Activated CD4-positive, CD25-positive, alpha-beta regulatory T cell treated with anti-CD3 and anti-CD28 coated beads, Interleukin-2, amount 50 U/mL, for 16 hours (primary cell): ENCODE measurements around the gene CACNB3.

ENCODE experiments used
- DNase-seq: peaks from one replicate; pipeline ENCODE4 v3.0.0-alpha.2; 2020; ENCODE audit warnings: low read depth, low spot score

Gene CACNB3

GRCh38 chr12:48788854-48789775, 29.2 kb upstream of the CACNB3 start, which contains the start of gene ADCY6:
TSS of gene ADCY6 (minus strand) at chr12:48789089. CDS start at chr12:48783434, 5,655 bp downstream.
- no peak for DNase-seq

- no peak for DNase-seq
Observed at GRCh38 chr12:48789858-48790326, 28.4 kb upstream of the CACNB3 start.

- no peak for DNase-seq
Observed at GRCh38 chr12:48793696-48794095, 24.6 kb upstream of the CACNB3 start.

- no peak for DNase-seq
Observed at GRCh38 chr12:48794870-48795269, 23.4 kb upstream of the CACNB3 start.

- peak; percentile 24 for DNase-seq
Observed at GRCh38 chr12:48795550-48796455, 22.5 kb upstream of the CACNB3 start.

- no peak for DNase-seq
Observed at GRCh38 chr12:48796976-48797375, 21.3 kb upstream of the CACNB3 start.

GRCh38 chr12:48800457-48800856, 17.8 kb upstream of the CACNB3 start:
- no peak for DNase-seq

GRCh38 chr12:48800971-48801370, 17.3 kb upstream of the CACNB3 start:
- no peak for DNase-seq

- no peak for DNase-seq
Observed at GRCh38 chr12:48803675-48804074, 14.6 kb upstream of the CACNB3 start.

- DNase-seq, result no peak
Observed at GRCh38 chr12:48807981-48808380, 10.3 kb upstream of the CACNB3 start.

- no peak for DNase-seq
Observed at GRCh38 chr12:48810903-48811431, 7.3 kb upstream of the CACNB3 start.

- DNase-seq, result no peak
Observed at GRCh38 chr12:48811437-48812090, 6.7 kb upstream of the CACNB3 start.

GRCh38 chr12:48812389-48812788, 5.9 kb upstream of the CACNB3 start:
- no peak for DNase-seq

GRCh38 chr12:48813465-48814261, 4.6 kb upstream of the CACNB3 start:
- DNase-seq, result no peak

- DNase-seq, result peak; percentile 47
Observed at GRCh38 chr12:48814262-48815125, 3.8 kb upstream of the CACNB3 start.

- no peak for DNase-seq
Observed at GRCh38 chr12:48815126-48816110, 2.9 kb upstream of the CACNB3 start.

- DNase-seq, result no peak
Observed at GRCh38 chr12:48816143-48816854, 2.0 kb upstream of the CACNB3 start.
